ENCODE data around the gene DEPDC5. TPM values are rescaled to one million over a fixed set of nuclear protein-coding genes. Genes with fewer than 3 reads are reported as not detected.

The DEPDC5 gene
- total RNA-seq, 4 donors from 2014 or later: 17.5 to 30.4 (median 22.8) TPM

DNA sequence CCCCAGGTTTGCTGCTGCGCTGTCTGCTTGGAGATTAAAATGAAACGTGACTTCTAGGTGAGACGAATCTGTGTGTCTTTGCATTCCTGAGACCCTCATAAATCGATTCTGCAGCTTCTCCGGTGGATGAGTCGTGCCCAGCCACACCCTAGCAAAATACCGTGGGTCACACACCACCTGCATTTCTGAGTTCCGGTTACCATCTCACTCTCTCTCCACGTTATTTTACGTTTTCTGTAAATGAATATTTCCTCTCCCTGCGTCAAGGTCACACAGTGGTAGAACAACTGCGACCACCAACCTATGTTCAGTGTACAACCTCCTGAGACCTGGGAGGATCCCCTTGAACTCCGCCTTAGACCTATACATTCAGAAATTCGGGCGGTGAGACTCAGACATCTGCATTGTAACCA is 191.6 kb downstream of the DEPDC5 start:
- TF ChIP-seq, protein P1, sequence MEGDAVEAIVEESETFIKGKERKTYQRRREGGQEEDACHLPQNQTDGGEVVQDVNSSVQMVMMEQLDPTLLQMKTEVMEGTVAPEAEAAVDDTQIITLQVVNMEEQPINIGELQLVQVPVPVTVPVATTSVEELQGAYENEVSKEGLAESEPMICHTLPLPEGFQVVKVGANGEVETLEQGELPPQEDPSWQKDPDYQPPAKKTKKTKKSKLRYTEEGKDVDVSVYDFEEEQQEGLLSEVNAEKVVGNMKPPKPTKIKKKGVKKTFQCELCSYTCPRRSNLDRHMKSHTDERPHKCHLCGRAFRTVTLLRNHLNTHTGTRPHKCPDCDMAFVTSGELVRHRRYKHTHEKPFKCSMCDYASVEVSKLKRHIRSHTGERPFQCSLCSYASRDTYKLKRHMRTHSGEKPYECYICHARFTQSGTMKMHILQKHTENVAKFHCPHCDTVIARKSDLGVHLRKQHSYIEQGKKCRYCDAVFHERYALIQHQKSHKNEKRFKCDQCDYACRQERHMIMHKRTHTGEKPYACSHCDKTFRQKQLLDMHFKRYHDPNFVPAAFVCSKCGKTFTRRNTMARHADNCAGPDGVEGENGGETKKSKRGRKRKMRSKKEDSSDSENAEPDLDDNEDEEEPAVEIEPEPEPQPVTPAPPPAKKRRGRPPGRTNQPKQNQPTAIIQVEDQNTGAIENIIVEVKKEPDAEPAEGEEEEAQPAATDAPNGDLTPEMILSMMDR (IDR thresholded peaks at IDR 0.05): no peak
- TF ChIP-seq POLR2A (IDR thresholded peaks at IDR 0.05): no peak
- peak overlapping the region; percentile 54 to 85 (median 73) for H3K4me3 ChIP-seq (replicated peaks in 1 of 3)
- H3K27me3 ChIP-seq: no peaks in the 10 kb centered on the region
- H3K36me3 ChIP-seq: peaks cover 0 to 6% of the 10 kb centered on the region in 2 donors
- H3K27ac ChIP-seq: peak overlapping the region; percentile 88 to 96 (median 92)
- intact Hi-C loops (cut with DNase I): loop anchor here (10.0 kb wide), 1 partner anchor 281 kb away; the partner anchor contains the start of gene PISD
- no peaks in the 10 kb centered on the region for H3K9me3 ChIP-seq
- 7 to 9% methylated on average over 14 to 15 of the region's 15 CpGs for WGBS, 2 donors
- peaks cover 9 to 25% of the 10 kb centered on the region in 2 donors for H3K4me1 ChIP-seq
- no peak for DNase-seq

GRCh38 chr22:31945971-31946680 is 192.3 kb downstream of the DEPDC5 start:
- WGBS, 2 donors: 47 to 51% methylated on average over 8 of the region's 8 CpGs
- TF ChIP-seq POLR2A (IDR thresholded peaks at IDR 0.05): no peak
- TF ChIP-seq, protein P1 (IDR thresholded peaks at IDR 0.05): no peak
- no peak for DNase-seq
- H3K36me3 ChIP-seq: peaks cover 0 to 6% of the 10 kb centered on the region in 2 donors
- no peaks in the 10 kb centered on the region for H3K9me3 ChIP-seq
- H3K4me1 ChIP-seq: peaks cover 9 to 29% of the 10 kb centered on the region in 2 donors
- peak overlapping the region in 1 of 3 donors; percentile 85 for H3K4me3 ChIP-seq (replicated peaks in 1 of 3)
- H3K27ac ChIP-seq: peak overlapping the region; percentile 29 to 96 (median 92)
- H3K27me3 ChIP-seq: no peaks in the 10 kb centered on the region
- intact Hi-C loops (cut with DNase I): loop anchor here (10.0 kb wide), 1 partner anchor 281 kb away; the partner anchor contains the start of gene PISD

GRCh38 chr22:31947296-31947695 is 193.5 kb downstream of the DEPDC5 start:
- Histone ChIP-seq H3K9me3 (no peaks in the 10 kb centered on the region), H3K4me1 (peaks cover 9 to 40% of the 10 kb centered on the region in 2 donors), H3K27ac (peak overlapping the region in 1 of 3 donors; percentile 92), H3K4me3 (replicated peaks in 1 of 3) (no peak overlapping the region), H3K27me3 (no peaks in the 10 kb centered on the region), H3K36me3 (peaks cover 0 to 6% of the 10 kb centered on the region in 2 donors)
- no peak for TF ChIP-seq POLR2A (IDR thresholded peaks at IDR 0.05)
- TF ChIP-seq, protein P1 (IDR thresholded peaks at IDR 0.05): peak in 3 of 6 experiments; percentile 35 to 40 (median 36)
- WGBS, 2 donors: 32 to 46% methylated on average over 2 of the region's 2 CpGs
- intact Hi-C loops (cut with DNase I): loop anchor here (10.0 kb wide), 1 partner anchor 282 kb away; the partner anchor contains the start of gene PISD
- DNase-seq: no peak

DNA sequence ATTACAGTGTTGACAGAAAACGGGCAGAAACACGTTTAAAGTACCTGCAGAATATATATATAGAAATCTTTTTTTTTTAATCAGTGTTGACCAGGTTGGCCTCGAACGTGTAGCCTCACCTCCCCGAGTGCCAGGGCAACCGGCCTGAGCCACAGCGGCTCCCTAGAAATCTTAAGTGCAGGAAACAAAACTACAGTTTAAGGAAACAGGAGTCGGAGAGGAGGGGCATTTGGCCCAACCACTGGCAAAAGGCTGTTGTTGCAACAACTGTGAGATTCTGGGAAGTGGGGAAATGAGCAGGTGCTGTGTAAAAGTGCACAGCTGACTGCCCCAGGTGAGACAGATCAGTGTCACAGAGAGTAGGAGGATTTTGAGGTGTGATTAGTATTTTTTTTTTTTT is 194.2 kb downstream of the DEPDC5 start:
- 58 to 67% methylated on average over 8 of the region's 8 CpGs for WGBS, 2 donors
- peak in 1 of 2 donors; percentile 5 for DNase-seq
- Histone ChIP-seq H3K27ac (no peak overlapping the region), H3K4me3 (replicated peaks in 1 of 3) (no peak overlapping the region), H3K36me3 (peaks cover 0 to 6% of the 10 kb centered on the region in 2 donors), H3K27me3 (no peaks in the 10 kb centered on the region), H3K4me1 (peaks cover 9 to 47% of the 10 kb centered on the region in 2 donors), H3K9me3 (no peaks in the 10 kb centered on the region)
- intact Hi-C loops (cut with DNase I): loop anchor here (10.0 kb wide), 1 partner anchor 283 kb away; the partner anchor contains the start of gene PISD
- TF ChIP-seq, protein P1 (IDR thresholded peaks at IDR 0.05): no peak
- no peak for TF ChIP-seq POLR2A (IDR thresholded peaks at IDR 0.05)

DNA sequence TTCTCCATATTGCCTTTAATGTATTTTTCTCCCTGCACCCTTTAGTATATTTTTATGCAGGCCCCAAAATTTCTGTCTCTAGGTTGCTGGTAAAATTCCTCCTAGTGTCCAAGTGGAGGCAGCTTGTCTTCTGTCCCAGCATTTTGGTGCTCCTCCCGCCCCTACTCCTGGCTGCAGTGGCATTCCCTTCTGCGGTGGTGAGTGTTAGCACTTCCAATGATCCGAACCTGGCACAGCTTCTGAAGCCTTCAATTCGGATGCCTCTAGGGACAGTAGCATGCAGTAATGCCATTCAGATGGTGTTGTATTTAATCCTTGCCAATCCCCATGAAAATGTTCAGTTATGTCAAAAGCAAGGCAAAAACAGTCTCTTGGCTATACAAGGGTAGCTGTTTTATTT is 196.4 kb downstream of the DEPDC5 start:
- no peak for TF ChIP-seq POLR2A (IDR thresholded peaks at IDR 0.05)
- TF ChIP-seq, protein P1 (IDR thresholded peaks at IDR 0.05): no peak
- intact Hi-C loops (cut with DNase I): no loop called here
- H3K9me3 ChIP-seq: no peaks in the 10 kb centered on the region
- no peak overlapping the region for H3K27ac ChIP-seq
- peaks cover 15 to 61% of the 10 kb centered on the region in 2 donors for H3K4me1 ChIP-seq
- 57 to 63% methylated on average over 4 of the region's 4 CpGs for WGBS, 2 donors
- no peak for DNase-seq
- no peaks in the 10 kb centered on the region for H3K27me3 ChIP-seq
- no peak overlapping the region for H3K4me3 ChIP-seq (replicated peaks in 1 of 3)
- H3K36me3 ChIP-seq: peaks cover 0 to 6% of the 10 kb centered on the region in 2 donors
